Stimulated activated effector memory CD8-positive, alpha-beta T cell treated with anti-CD3 and anti-CD28 coated beads, Interleukin-12 subunit alpha, Interleukin-12 subunit beta, amount 100 ng/mL, for 72 hours (primary cell): Measurements from ENCODE around the gene CTU2.
"Not testable (repeated sequence)": the region's sequence is repeated elsewhere in the genome, so short reads cannot be mapped to it uniquely, and the experiment has no call there.

Source experiments
- ATAC-seq: fragments of 150-1000 bp; cut with Tn5 transposase; 2 replicates; pipeline ENCODE4 v1.10.0; 2021
- DNase-seq, 2 donors: peaks; one replicate each; pipeline ENCODE4 v3.0.0; 2021 to 2022; ENCODE audit warnings: low spot score in 2 of 2
- H3K27ac Mint-ChIP-seq: one replicate; pipeline ENCODE4 v1.8.0; 2022; ENCODE audit warnings: mild to moderate bottlenecking, mixed read lengths
- H3K36me3 Mint-ChIP-seq: one replicate; pipeline ENCODE4 v1.8.0; 2022; ENCODE audit warnings: mild to moderate bottlenecking, mixed read lengths
- H3K4me1 Mint-ChIP-seq: one replicate; pipeline ENCODE4 v1.8.0; 2022; ENCODE audit warnings: mixed read lengths
- H3K4me3 Mint-ChIP-seq: one replicate; pipeline ENCODE4 v1.8.0; 2022; ENCODE audit warnings: mild to moderate bottlenecking, mixed read lengths
- H3K9me3 Mint-ChIP-seq: one replicate; pipeline ENCODE4 v1.8.0; 2022; ENCODE audit warnings: mixed read lengths

Gene CTU2

GRCh38 chr16:88706229-88706964, at the start of gene CTU2, which contains the start of gene RNF166:
Gene CTU2, plus strand, starts transcription at chr16:88706503. Its CDS starts 28 bp downstream, at chr16:88706531.
Gene RNF166, minus strand, starts transcription at chr16:88706408. Its CDS starts 83 bp downstream, at chr16:88706325.
- DNase-seq (peak; percentile 95 to 98), ATAC-seq (peak; percentile 82)
- Mint-ChIP-seq H3K27ac (peak within 1 kb of the TSS; percentile 94), H3K4me1 (peaks cover 59% of the 10 kb centered on the region), H3K9me3 (no peaks in the 10 kb centered on the region), H3K4me3 (peak within 1 kb of the TSS; percentile 95), H3K36me3 (peaks cover 28% of the 10 kb centered on the region)

GRCh38 chr16:88657371-88657770, 48.9 kb upstream of the CTU2 start:
- no peak overlapping the region for H3K27ac Mint-ChIP-seq
- H3K36me3 Mint-ChIP-seq: peaks cover 72% of the 10 kb centered on the region
- no peak for DNase-seq
- no peak for ATAC-seq
- H3K4me1 Mint-ChIP-seq: peaks cover 33% of the 10 kb centered on the region
- H3K9me3 Mint-ChIP-seq: no peaks in the 10 kb centered on the region
- no peak overlapping the region for H3K4me3 Mint-ChIP-seq

- H3K9me3 Mint-ChIP-seq: no peaks in the 10 kb centered on the region
- H3K27ac Mint-ChIP-seq: no peak overlapping the region
- H3K4me3 Mint-ChIP-seq: no peak overlapping the region
- H3K36me3 Mint-ChIP-seq: peaks cover 70% of the 10 kb centered on the region
- DNase-seq (no peak), ATAC-seq (no peak)
- H3K4me1 Mint-ChIP-seq: peaks cover 26% of the 10 kb centered on the region
Observed at GRCh38 chr16:88658714-88659113, 47.6 kb upstream of the CTU2 start.

GRCh38 chr16:88659160-88659559, 47.1 kb upstream of the CTU2 start:
- DNase-seq: no peak
- peaks cover 72% of the 10 kb centered on the region for H3K36me3 Mint-ChIP-seq
- no peak overlapping the region for H3K4me3 Mint-ChIP-seq
- H3K9me3 Mint-ChIP-seq: no peaks in the 10 kb centered on the region
- peaks cover 24% of the 10 kb centered on the region for H3K4me1 Mint-ChIP-seq
- ATAC-seq: no peak
- H3K27ac Mint-ChIP-seq: no peak overlapping the region

- DNase-seq (no peak), ATAC-seq (no peak)
- H3K9me3 Mint-ChIP-seq: no peaks in the 10 kb centered on the region
- peaks cover 56% of the 10 kb centered on the region for H3K36me3 Mint-ChIP-seq
- H3K4me1 Mint-ChIP-seq: peaks cover 18% of the 10 kb centered on the region
- H3K27ac Mint-ChIP-seq: no peak overlapping the region
- H3K4me3 Mint-ChIP-seq: peak overlapping the region; percentile 92
Observed at GRCh38 chr16:88661468-88661867, 44.8 kb upstream of the CTU2 start.

- Mint-ChIP-seq H3K4me1 (peaks cover 18% of the 10 kb centered on the region), H3K36me3 (peaks cover 47% of the 10 kb centered on the region), H3K27ac (peak overlapping the region; percentile 94), H3K4me3 (peak overlapping the region; percentile 92), H3K9me3 (no peaks in the 10 kb centered on the region)
- peak; percentile 5 for ATAC-seq
- DNase-seq: peak in 1 of 2 donors; percentile 73
Observed at GRCh38 chr16:88662222-88662842, 44.0 kb upstream of the CTU2 start.

GRCh38 chr16:88662843-88663606, 43.3 kb upstream of the CTU2 start, which contains the start of gene MVD:
Gene MVD, minus strand, starts transcription at chr16:88663091. Its CDS starts 11 bp downstream, at chr16:88663080.
- peak; percentile 99 for ATAC-seq
- Mint-ChIP-seq H3K4me1 (peaks cover 18% of the 10 kb centered on the region), H3K9me3 (no peaks in the 10 kb centered on the region), H3K36me3 (peaks cover 40% of the 10 kb centered on the region), H3K27ac (peak within 1 kb of the TSS; percentile 94), H3K4me3 (peak within 1 kb of the TSS; percentile 92)
- peak; percentile 90 to 94 for DNase-seq

- H3K36me3 Mint-ChIP-seq: peaks cover 33% of the 10 kb centered on the region
- DNase-seq: no peak
- H3K9me3 Mint-ChIP-seq: no peaks in the 10 kb centered on the region
- peak overlapping the region; percentile 92 for H3K4me3 Mint-ChIP-seq
- no peak overlapping the region for H3K27ac Mint-ChIP-seq
- ATAC-seq: no peak
- peaks cover 13% of the 10 kb centered on the region for H3K4me1 Mint-ChIP-seq
Observed at GRCh38 chr16:88665148-88665547, 41.2 kb upstream of the CTU2 start.

GRCh38 chr16:88665570-88665969, 40.7 kb upstream of the CTU2 start:
- H3K9me3 Mint-ChIP-seq: no peaks in the 10 kb centered on the region
- H3K36me3 Mint-ChIP-seq: peaks cover 30% of the 10 kb centered on the region
- no peak overlapping the region for H3K4me3 Mint-ChIP-seq
- no peak overlapping the region for H3K27ac Mint-ChIP-seq
- DNase-seq (no peak), ATAC-seq (no peak)
- H3K4me1 Mint-ChIP-seq: peaks cover 13% of the 10 kb centered on the region

GRCh38 chr16:88667461-88667860, 38.8 kb upstream of the CTU2 start:
- H3K27ac Mint-ChIP-seq: no peak overlapping the region
- H3K4me3 Mint-ChIP-seq: no peak overlapping the region
- ATAC-seq: no peak
- no peaks in the 10 kb centered on the region for H3K4me1 Mint-ChIP-seq
- peaks cover 23% of the 10 kb centered on the region for H3K36me3 Mint-ChIP-seq
- no peak for DNase-seq
- no peaks in the 10 kb centered on the region for H3K9me3 Mint-ChIP-seq

- peaks cover 11% of the 10 kb centered on the region for H3K36me3 Mint-ChIP-seq
- H3K9me3 Mint-ChIP-seq, ATAC-seq: not testable (repeated sequence)
Observed at GRCh38 chr16:88669493-88669892, 36.8 kb upstream of the CTU2 start.

GRCh38 chr16:88669980-88670379, 36.3 kb upstream of the CTU2 start:
- DNase-seq (no peak), ATAC-seq (no peak)
- H3K27ac Mint-ChIP-seq: no peak overlapping the region
- H3K4me3 Mint-ChIP-seq: no peak overlapping the region
- peaks cover 11% of the 10 kb centered on the region for H3K36me3 Mint-ChIP-seq
- no peaks in the 10 kb centered on the region for H3K9me3 Mint-ChIP-seq
- no peaks in the 10 kb centered on the region for H3K4me1 Mint-ChIP-seq

More at GRCh38 chr16:88669493-88669892, 36.8 kb upstream of the CTU2 start:
- H3K27ac Mint-ChIP-seq, H3K4me3 Mint-ChIP-seq, DNase-seq, H3K4me1 Mint-ChIP-seq: not testable (repeated sequence)

- H3K36me3 Mint-ChIP-seq: peaks cover 11% of the 10 kb centered on the region
- H3K9me3 Mint-ChIP-seq: no peaks in the 10 kb centered on the region
- H3K4me1 Mint-ChIP-seq: no peaks in the 10 kb centered on the region
- H3K4me3 Mint-ChIP-seq: no peak overlapping the region
- H3K27ac Mint-ChIP-seq: no peak overlapping the region
- DNase-seq: no peak
- no peak for ATAC-seq
Observed at GRCh38 chr16:88671806-88672205, 34.5 kb upstream of the CTU2 start.

- ATAC-seq (no peak), DNase-seq (no peak)
- no peak overlapping the region for H3K4me3 Mint-ChIP-seq
- peaks cover 15% of the 10 kb centered on the region for H3K36me3 Mint-ChIP-seq
- no peaks in the 10 kb centered on the region for H3K4me1 Mint-ChIP-seq
- H3K27ac Mint-ChIP-seq: no peak overlapping the region
- no peaks in the 10 kb centered on the region for H3K9me3 Mint-ChIP-seq
Observed at GRCh38 chr16:88672776-88673175, 33.5 kb upstream of the CTU2 start.

GRCh38 chr16:88673716-88674379, 32.5 kb upstream of the CTU2 start:
- Mint-ChIP-seq H3K4me3 (no peak overlapping the region), H3K27ac (peak overlapping the region; percentile 56), H3K36me3 (peaks cover 20% of the 10 kb centered on the region), H3K4me1 (no peaks in the 10 kb centered on the region), H3K9me3 (no peaks in the 10 kb centered on the region)
- ATAC-seq: peak; percentile 36
- no peak for DNase-seq
